HG03045 (cell line): ENCODE data around the gene ENAH.
"Not testable (repeated sequence)": the region's sequence is repeated elsewhere in the genome, so short reads cannot be mapped to it uniquely, and the experiment has no call there.

ENCODE experiments used
- ATAC-seq: cut with Tn5 transposase; IDR thresholded peaks from one replicate; pipeline ENCODE4 v1.9.1; 2021; ENCODE audit warnings: mild to moderate bottlenecking, moderate library complexity; ENCODE audit not compliant: unreplicated experiment

ENAH gene

DNA sequence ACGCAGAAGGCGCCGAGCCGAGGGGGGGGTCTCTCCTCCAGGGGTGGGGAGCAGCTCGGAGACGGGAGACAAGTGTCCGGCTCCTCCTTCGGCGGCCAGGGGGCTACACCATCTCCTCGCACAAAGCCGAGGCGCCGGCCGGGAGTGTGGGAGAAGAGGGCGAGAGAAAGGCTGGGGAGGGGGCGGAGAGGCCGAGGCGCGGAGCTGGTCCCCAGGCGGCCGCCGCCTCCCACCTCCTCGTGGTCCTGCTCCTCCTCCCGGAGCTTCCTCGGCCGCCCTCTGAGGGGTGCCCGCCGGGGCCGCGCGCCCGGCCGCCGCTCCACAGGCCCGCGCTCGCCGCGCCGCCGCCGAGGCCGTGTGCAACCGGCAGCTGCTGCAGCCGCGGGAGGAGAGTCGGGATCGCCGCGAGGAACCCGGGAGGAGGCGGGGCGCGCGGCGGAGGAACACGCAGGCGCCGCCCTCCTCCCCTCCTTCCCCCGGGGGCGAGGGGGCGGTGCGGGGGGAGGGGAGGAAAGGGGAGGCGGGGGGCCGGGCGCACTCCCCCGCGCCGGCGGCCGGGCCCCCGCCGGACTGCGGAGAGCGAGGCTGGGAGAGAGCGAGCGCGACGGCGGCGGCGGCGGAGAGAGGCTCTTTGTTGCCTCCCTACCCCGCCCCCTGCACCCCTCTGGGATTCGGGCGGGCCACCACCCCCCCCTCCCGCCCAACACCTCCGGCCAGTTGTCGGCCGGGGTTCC lies at the start of gene ENAH:
Gene ENAH (minus strand): TSS at position 395 of the 734 bp plus-strand sequence. CDS start 433 bp downstream, outside the sequence.
- ATAC-seq = peak; percentile 79

DNA sequence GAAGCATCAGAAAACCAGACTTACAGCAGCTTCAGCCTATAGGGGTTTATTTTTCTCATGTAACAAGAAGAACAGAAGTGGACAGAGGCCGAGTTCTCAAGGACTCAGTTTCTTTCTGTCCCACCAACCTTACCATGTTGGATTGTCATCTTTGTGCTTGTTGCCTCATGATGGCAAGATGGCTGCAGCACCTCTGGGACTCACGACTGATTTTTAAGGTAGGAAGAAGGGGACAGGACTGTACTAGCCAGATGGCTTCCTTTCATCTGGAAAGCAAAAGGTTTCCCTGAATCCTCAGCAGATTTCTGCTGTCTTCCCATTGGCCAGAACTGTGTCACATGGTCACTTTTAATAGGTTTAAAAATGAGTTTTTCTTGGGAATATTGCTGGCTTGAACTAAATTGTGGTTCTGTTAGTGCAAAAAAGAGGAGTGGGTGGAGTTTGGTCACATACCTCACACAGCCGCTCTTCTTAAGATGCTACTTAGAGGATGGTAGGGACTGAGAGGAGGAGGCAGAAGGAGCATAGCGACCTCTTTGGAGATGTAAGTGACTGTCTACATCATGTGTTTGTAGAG lies 48.1 kb upstream of the ENAH start:
- ATAC-seq = no peak

DNA sequence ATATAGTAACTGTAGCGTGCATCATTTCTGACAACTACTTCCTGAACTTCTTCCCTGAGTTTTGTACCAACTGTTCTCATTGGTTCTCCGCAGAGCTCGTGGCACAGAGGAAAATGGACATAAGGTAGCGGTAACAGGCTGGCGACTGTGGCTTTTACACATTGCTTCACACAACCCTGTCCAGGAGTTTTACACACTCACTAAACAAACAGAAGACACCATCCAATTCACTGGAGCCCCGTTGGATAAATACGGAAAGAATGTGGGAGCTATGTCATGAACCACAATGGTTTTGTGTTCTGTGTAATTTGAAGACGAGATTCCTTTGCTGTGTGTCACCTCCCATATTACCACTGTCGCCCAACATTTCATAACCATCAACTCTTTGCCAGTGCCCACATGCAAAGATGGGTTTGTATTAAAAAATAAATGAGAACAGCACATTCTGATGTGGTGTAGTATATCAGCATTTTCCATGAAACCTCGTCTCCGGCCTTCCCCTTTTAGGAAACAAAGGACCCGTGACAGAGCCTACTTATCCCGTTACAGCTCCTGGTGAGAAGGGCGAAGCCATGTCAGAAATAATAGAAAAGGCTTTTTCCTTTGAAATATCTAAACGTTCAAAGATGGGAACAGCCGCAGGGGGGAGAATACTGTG lies 47.4 kb upstream of the ENAH start:
- no peak for ATAC-seq

DNA sequence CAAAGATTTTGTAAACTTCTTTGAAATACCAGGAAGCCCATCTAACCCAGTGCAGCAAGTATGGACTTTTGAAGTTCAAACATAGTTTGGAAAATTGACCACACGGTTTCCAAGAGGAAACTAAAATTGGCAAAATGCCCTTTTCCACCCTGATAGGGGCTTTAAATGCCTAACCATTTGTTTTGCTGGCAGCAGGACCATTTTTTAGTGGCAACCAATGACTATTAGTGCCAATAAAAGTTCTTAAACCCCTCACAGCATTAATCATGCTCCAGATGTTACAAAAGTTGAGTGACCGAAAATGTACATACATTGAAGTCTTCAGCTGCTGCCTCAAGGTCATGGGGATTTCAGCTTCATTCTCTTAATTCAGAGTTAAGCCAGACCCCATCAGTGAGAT lies 46.4 kb upstream of the ENAH start:
- no peak for ATAC-seq

DNA sequence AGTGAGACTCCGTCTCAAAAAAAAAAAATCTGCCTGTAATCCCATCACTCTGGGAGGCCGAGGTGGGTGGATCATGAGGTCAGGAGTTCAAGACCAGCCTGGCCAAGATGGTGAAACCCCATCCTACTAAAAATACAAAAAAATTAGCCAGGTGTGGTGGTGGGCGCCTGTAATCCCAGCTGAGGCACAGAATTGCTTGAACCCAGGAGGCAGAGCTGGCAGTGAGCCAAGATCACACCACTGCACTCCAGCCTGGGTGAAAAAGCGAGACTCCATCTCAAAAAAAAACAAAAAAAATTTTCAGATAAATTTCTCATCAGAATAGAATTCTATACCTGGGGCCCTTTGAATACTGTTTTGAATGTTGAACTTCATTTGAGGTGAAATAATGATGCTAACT lies 45.3 kb upstream of the ENAH start:
- ATAC-seq = not testable (repeated sequence)

DNA sequence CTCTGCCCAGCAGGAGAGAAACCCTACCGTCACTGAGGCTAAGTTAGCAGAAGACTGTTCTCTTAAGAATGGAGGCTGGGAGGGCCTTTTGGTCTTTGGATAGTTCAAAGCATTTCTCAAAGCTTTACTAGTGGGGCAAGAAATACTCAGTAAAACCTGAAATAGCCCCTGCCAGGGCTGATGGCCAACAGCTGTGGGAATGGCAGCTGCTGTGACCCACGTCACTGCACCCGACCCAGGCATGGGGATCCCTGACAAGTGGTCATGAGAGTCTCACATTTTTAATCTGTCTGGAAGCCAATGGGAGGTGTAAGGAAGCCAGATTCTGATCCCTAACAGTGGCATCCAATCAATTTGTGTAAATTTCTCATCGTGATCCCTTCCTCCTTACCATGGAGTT lies 44.5 kb upstream of the ENAH start:
- no peak for ATAC-seq

DNA sequence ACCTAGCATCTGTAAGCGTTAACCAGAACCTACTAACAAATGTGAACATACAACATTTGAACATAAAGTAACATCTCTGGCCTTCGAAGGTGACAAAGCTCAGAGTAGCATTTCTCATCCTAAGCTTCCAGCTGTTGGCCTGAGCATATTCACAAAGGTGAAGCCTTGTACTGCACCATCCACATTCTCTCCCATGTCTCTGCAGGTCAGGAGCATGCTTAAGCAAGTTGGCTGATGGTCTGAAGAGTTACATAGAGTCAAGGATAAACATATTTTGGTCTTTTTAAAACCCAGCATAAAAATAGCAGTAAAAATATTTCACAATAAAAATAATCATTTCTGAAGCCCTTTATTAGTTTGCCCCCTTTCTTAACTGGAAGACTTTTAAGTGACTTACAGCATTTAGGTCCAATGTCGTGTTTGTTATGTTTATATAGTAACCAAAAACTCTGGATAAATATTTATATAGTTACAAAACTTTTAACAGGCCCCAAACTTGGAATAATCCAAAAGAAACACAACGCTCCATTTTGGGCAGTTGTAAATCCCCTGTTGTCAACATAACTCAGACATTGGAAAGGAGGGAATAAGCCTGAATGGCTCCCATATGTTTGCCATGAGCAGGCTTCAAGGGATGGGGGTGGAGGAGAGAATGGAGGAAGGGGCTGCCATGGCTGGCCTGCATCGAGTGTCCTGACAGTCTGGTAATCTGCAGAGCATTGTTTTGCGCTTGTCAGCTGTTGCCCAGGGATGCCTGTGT lies 42.8 kb upstream of the ENAH start:
- no peak for ATAC-seq

DNA sequence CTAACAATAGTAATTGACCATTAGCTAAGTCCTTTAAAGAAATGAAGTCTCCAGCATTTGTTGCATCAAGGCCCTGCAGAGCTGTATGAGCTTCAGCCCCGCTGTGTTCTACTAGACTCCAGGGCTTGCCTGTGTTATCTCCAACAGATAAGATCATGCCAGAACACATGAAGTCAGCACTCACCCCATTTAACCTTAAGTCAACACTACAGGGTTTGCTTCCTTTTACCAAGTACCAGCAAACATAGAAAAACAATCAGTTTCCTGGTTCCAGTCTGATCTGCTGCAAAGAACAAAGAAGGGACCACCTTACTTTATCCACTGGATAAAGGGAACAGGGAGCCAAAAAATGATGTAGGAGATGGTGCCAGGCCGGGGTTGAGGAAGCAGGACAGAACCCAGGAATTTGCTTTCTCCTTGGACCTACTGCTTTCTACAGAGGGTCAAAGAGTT lies 41.3 kb upstream of the ENAH start:
- ATAC-seq = no peak

DNA sequence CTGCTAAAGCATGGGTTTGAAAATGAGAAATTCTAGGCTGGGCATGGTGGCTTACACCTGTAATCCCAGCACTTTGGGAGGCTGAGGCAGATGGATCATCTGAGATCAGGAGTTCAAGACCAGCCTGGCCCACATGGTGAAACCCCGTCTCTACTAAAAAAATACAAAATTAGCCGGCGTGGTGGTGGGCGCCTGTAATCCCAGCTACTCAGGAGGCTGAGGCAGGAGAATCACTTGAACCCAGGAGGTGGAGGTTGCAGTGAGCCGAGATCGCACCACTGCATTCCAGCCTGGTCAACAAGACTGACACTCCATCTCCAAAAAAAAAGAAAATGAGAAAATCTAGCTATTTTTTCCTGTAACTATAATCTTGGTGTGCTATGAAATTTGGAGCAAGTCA lies 40.8 kb upstream of the ENAH start:
- ATAC-seq = not testable (repeated sequence)

DNA sequence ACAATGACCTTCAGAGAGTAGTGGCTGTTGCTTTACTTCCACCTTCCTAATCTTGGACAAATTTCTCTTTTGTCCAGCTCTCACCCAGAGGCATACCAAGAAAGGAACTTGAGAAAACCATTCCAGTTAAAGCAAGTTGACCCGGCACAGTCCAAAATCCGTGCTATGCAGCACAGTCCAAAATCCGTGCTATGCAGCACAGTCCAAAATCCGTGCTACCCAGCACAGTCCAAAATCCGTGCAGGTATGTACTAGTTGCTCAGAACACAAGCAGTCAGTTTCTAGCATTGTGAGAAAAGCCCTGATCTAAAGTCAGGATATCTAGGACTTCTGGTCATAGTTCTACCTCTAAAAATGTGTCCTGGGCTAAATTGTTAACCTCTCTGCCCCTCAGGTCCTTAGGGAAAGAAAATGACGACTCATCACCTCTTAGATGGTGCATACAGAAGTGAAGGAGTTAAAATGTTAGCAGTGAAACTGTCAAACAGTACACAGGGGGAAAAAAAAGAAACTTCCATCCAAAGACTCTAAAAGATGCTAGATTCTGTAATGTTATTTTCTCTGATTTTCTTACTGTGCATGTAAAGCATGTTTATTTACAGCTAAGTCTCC lies 40.3 kb upstream of the ENAH start:
- ATAC-seq = no peak

DNA sequence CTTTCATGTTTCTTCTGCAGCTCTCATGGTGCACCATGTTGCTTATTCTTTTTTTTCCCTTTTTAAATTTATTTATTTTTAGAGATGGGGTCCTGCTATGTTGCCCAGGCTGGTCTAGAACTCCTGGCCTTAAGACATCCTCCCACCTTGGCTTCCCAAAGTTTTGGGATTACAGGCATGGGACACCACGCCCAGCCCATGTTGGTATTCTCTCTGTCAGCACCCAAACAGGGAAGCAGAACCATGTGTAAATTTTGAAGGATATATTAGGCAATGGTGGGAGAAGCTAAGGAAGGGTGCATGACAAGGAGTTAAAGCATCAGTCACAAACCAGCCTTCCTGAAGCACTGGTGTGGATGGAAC lies 39.6 kb upstream of the ENAH start:
- ATAC-seq = no peak

DNA sequence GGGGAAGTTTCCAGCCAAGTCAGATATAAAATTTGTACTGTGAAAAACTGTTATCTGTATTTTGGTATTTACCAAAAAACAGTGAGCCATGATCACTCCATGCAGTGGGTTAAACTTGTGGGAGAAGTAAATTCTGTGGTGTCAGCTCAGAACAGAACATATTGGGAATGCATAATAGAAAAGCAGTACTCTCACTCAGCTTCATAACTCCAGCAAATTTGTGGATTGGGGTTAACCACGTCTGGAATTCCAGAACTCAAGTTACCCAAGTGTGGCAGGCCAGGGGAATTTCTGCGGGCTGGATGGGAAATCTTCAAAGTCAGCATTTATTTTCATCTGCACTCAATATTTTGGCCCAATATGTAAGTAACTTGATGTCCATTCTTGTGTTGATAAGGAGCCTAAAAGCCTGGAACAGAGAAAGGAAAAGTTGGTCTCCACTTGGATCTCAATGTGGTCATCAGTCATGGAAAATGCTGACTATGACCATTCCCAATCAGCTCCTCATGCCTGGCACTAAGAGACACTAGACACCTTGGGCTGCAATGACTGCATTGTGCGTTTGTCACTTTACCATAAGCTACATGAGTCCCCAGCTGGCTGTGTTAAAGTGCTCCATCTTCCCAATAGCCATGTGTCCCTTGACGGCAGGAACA lies 39.1 kb upstream of the ENAH start:
- ATAC-seq = no peak

DNA sequence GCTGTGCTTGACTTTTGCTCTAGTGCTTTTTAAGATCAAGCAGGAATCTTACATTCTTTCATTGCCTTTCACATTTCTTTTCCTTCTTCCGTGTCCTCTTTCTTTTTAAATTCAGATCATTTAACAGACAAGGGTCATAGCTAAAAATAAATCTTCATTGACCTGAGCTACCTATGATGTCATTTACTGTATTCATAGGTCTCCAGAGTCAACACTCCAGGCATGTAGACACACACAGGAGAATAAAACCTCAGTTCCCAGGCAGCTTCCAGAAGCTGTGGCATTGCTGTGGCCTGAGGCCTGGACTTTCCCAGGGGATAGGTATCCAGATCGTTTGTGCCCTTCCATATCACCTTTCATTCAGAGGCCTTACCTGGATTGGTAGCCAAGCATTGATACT lies 38.5 kb upstream of the ENAH start:
- no peak for ATAC-seq

DNA sequence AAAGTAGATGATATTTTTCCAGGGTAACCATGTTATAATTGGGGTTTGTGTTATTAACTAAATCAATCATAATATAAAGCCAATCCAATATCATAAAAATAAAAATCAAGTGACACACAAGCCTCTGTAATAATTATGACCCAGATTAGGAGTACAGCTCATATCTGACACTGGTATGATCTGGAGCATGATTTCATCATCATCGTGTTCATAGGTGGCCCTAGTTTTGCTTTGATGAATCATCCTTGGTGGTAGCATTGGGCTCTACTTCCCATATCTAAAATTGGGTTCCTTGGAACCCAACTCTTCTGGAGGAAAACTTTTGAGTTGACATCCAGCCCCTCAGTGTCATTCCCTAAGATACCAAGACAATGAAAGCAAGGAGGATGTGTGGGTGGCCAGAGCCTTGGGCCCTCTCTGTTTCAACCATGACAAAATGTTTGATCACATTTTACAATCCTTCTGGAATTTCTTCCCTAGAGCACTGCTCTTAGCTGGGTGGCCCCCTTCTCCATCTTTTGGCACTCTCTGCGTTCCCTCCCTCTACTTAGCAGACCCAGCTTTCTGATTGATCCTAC lies 37.0 kb upstream of the ENAH start:
- ATAC-seq = no peak

DNA sequence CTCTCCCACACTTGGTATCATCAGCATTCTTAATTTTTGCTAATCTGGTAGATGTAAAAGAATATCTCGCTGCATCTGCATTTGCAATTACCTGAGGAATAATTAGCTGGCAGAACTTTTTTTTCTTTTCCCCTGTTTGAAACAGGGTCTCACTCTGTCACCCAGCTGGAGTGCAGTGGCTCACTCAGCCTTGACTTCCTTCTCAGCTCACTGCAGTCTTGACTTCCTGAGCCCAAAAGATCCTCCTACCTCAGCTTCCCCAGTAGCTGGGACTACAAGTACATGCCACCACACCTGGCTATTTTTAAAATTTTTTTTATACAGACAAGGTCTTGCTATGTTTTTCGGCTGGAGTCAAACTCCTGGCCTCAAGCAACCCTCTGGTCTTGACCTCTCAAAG lies 35.4 kb upstream of the ENAH start:
- no peak for ATAC-seq

DNA sequence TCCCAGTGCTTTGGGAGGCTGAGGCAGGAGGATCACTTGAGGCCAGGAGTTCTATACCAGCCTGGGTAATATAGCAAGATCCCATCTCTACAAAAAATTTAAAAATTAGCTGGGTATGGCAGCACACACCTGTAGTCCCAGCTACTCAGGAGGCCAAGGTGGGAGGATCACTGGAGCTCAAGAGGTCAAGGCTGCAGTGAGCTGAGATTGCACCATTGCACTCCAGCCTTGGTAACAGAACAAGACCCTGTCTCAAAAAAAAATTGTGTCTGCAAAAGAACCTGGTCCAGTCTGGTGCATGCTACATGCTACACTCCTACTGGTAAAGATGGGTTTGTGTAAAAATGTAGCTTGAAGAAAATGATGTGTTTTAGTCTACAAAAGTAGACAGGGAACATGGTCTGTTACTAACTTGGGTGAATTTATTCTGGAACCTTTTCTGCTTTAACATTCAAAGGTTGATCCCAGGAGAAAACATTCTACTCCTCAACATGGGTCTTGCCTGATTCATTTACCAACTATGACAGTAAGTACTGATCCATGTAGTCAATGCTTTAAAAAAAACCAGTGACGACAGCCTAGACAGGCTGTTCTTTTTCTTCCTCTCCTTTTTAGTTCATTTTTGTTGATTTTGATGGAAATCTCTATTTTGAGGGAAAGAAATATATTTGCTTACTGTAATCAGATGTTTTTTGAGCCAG lies 32.7 kb upstream of the ENAH start:
- no peak for ATAC-seq

DNA sequence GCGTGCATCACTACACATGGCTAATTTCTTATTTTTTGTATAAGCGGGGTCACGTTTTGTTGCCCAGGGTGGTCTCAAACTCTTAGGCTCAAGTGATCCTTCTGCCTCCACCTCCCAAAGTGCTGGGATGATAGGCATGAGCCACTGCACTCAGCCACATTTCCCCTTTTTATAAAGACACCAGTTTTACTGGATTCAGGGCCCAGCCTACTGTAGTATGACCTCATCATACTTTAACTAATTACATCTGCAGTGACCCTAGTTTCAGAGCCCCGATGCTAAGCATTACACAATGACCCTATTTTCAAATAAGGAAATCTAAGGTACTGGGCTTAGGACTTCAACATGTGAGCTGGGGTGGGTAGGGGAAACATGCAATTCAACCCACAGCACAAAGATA lies 31.8 kb upstream of the ENAH start:
- ATAC-seq = no peak

DNA sequence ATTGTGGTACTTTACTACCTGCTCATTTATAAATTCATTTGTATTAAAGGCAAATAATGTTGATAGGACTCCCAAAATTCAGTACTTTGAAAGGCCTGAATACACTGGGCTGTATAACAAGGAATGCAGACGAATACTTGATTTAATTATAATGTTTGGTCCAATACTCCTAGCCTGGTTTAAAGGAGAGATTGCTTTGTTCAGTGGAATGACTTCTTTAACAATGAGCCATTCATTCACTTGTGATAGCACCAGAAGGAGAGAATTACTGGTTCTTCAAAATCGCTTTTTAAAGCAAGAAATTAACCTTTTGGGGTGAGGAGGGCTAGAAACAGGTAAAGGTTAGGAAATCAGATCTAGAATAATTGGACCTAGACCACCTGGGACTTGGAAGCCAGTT lies 28.3 kb upstream of the ENAH start:
- ATAC-seq = no peak

DNA sequence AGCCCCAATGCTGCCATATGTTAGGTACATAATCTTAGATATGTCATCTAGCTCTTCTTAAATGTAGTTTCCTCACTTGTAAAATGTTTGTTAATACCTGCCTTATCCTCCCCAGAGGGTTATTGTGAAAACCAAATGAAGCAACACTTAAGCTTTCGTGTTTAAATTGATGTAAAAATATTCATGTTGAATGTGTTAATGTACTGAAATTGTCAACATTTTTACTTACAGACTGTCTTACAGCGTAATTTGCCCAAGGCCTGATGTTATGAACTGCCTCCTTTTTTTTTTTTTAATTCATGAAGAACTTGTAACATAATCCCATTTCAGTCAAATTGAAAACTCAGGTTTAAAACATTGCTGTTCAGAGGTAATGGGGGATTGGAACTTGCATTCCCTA lies 25.6 kb upstream of the ENAH start:
- ATAC-seq = no peak
